GM19240 (cell line): ENCODE data around the gene PAWR.
"Not testable (repeated sequence)": the region's sequence is repeated elsewhere in the genome, so short reads cannot be mapped to it uniquely, and the experiment has no call there.

Experiments used
- DNase-seq: peaks from one replicate; pipeline ENCODE4 v3.0.0; 2011; ENCODE audit warnings: low spot score; ENCODE audit not compliant: insufficient read length

The PAWR gene

GRCh38 chr12:79648881-79649280 lies 41.9 kb downstream of the PAWR start:
- no peak for DNase-seq

- not testable (repeated sequence) for DNase-seq
Observed at GRCh38 chr12:79646843-79647242, 43.9 kb downstream of the PAWR start.

GRCh38 chr12:79645235-79645630 lies 45.5 kb downstream of the PAWR start:
- DNase-seq, result no peak

- no peak for DNase-seq
Observed at GRCh38 chr12:79644274-79645234, 46.2 kb downstream of the PAWR start.

- DNase-seq, result no peak
Observed at GRCh38 chr12:79643821-79644220, 46.9 kb downstream of the PAWR start.

- no peak for DNase-seq
Observed at GRCh38 chr12:79638490-79638889, 52.3 kb downstream of the PAWR start.

- DNase-seq, result no peak
Observed at GRCh38 chr12:79637093-79637492, 53.7 kb downstream of the PAWR start.

- no peak for DNase-seq
Observed at GRCh38 chr12:79635676-79636075, 55.1 kb downstream of the PAWR start.

GRCh38 chr12:79634957-79635471 lies 55.8 kb downstream of the PAWR start:
- DNase-seq, result no peak

GRCh38 chr12:79629561-79629960 lies 61.2 kb downstream of the PAWR start:
- no peak for DNase-seq

GRCh38 chr12:79626735-79627134 lies 64.0 kb downstream of the PAWR start:
- DNase-seq, result not testable (repeated sequence)

- no peak for DNase-seq
Observed at GRCh38 chr12:79624378-79624777, 66.4 kb downstream of the PAWR start.

- no peak for DNase-seq
Observed at GRCh38 chr12:79619872-79620562, 70.7 kb downstream of the PAWR start.

- no peak for DNase-seq
Observed at GRCh38 chr12:79618848-79619404, 71.8 kb downstream of the PAWR start.

GRCh38 chr12:79617696-79618095 lies 73.1 kb downstream of the PAWR start:
- no peak for DNase-seq

GRCh38 chr12:79615596-79616560 lies 74.9 kb downstream of the PAWR start:
- DNase-seq, result no peak

- no peak for DNase-seq
Observed at GRCh38 chr12:79614730-79615129, 76.0 kb downstream of the PAWR start.

- no peak for DNase-seq
Observed at GRCh38 chr12:79601908-79602307, 88.9 kb downstream of the PAWR start.

GRCh38 chr12:79597910-79598309 lies 92.9 kb downstream of the PAWR start:
- no peak for DNase-seq

GRCh38 chr12:79596719-79597350 lies 93.9 kb downstream of the PAWR start:
- no peak for DNase-seq
